Activated CD4-positive, alpha-beta T cell treated with anti-CD3 and anti-CD28 coated beads for 48 hours (primary cell): ENCODE measurements around the gene MEGF6.

ENCODE experiments used
- DNase-seq: peaks from one replicate; pipeline ENCODE4 v3.0.0-alpha.2; 2020

Gene MEGF6

GRCh38 chr1:3465935-3466321 lies 145.4 kb downstream of the MEGF6 start:
- DNase-seq = no peak

DNA sequence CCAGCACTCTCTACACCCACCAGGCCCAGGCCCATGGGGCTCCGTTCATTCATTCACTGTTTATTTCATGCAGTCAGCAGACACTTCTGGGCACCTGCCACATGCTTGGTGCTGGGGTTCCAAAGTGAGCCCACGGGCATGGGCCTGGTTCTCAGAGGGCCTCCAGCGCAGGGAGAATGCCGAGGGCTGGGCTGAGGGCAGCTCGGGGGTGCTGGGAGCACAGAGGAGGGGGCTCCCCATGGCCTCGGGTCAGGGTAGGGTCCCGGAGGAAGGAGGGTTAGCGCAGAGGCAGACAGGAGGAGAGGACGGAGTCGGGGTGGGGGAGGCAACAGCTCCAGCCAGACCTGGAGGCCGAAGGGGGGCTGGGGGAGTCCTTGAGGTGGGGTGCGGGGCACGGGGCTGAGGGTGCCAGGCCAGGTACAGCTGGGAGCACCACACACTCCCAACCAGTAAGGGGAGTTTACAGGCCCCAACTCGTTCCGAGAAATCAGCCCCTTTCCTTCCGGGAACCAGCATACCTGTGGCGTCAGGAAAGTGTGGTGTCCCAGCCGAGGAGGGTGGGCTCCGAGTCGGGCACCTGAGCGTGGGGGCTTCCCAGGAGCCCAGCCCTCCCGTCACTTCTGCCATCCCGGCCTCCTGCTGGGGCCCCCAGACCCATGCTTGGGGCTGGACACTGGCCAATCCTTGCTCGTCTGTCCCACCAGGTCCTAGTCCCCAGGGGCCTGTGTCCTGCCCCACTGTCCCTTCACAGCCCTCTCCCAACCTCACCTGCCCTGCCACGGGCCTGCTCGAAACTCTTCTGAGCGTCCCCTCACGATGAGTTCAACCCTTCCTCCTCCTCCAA lies 146.0 kb downstream of the MEGF6 start:
- DNase-seq = no peak

DNA sequence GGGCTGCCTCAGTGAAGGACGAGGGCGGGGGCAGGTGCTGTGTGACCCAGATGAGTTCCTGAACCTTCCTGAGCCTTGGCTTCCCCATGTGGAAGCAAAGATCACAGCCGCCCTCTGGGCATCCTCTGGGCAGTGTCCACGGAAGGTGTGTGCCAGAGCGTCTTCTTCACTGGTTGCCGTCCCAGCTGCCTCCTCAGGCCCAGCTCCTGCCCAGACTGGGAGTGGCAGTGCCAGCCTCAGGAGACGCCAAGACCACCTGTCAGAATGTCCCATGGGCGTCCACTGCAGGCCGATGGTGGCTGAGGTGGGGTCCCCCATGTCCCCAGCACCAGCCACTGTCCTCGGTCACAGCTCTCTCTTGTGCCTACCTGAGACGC lies 146.7 kb downstream of the MEGF6 start:
- no peak for DNase-seq

DNA sequence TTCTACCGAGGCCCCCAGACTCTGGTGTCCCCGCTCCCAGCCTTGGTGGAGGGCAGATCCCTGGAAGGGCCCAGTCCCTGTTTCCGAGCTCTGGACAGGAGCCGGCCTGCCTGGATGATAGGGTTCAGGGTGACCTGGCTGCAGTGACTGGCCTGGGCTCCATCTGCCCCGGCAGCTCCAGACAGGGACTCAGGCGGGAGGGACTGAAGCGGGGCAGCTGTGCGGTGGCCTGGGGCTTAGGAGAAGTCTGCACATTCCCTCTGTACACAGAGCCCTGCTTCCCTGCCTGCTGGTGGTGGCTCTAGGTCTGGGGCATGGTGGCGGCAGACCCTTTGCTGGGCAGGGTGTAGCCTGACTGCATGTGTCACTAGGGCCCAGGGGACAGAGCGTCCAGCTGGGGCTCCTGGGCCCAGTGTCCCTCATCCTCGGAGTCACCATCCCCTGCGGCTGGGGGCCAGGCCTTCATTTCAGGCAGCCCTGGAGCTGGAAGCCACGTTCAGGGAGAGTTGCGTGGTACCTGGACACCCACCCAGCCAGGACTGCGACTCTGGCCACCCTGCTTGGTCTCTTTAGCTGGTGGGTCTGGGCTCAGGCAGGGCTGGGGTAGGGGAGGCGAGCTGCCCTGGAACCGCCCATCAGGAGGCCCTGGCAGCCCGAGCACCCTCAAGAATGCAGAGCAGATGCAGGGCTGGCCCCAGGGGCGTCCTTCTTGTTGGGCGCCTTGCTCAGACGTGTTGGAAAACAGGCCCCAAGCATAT lies 147.2 kb downstream of the MEGF6 start:
- no peak for DNase-seq

DNA sequence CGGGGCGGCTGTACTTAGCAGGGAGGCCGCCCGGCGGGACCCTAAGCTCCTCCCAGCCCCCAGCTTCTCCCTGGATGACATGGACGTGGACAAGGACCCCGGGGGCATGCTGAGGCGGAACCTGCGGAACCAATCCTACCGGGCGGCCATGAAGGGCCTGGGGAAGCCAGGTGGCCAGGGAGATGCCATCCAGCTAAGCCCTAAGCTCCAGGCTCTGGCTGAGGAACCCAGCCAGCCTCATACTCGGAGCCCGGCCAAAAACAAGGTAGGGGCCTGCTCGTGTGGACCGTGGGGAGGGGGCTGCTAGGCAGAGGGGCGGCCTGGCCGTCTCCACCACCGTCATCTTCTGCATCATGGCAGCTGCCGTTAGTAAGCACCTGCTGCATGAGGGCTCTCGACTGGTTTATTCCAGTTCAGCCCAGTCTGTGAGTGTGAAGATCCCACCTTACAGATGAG lies 147.9 kb downstream of the MEGF6 start:
- no peak for DNase-seq

GRCh38 chr1:3463013-3463385 lies 148.3 kb downstream of the MEGF6 start:
- DNase-seq = no peak

- DNase-seq = no peak
These were observed 148.8 kb downstream of the MEGF6 start for GRCh38 chr1:3462356-3463012.

- DNase-seq = no peak
These were observed 149.4 kb downstream of the MEGF6 start for GRCh38 chr1:3461934-3462275.

GRCh38 chr1:3461238-3461933 lies 149.9 kb downstream of the MEGF6 start:
- DNase-seq = no peak

DNA sequence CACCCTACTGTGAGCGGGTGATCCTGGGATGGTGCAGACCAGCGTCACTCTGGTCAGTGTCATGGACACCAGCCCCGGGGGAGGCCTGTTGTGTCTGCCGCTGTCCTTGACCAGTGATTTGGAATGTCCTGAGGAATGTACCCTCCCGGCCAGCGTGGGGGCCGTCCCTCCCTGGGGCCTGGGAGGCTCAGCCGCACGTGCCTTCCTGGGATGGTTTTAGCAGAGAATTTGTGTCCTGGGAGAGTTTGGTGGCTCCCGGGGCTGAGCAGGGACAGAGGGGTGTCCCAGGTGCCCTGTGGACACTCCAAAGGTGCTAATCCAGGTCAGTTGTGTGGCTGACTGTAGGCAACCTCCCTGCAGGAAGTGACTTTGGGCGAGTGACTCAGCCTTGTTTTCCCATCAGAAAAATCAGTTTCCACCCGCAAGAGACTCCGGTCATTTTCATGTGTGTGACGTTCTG lies 150.6 kb downstream of the MEGF6 start:
- DNase-seq = no peak

DNA sequence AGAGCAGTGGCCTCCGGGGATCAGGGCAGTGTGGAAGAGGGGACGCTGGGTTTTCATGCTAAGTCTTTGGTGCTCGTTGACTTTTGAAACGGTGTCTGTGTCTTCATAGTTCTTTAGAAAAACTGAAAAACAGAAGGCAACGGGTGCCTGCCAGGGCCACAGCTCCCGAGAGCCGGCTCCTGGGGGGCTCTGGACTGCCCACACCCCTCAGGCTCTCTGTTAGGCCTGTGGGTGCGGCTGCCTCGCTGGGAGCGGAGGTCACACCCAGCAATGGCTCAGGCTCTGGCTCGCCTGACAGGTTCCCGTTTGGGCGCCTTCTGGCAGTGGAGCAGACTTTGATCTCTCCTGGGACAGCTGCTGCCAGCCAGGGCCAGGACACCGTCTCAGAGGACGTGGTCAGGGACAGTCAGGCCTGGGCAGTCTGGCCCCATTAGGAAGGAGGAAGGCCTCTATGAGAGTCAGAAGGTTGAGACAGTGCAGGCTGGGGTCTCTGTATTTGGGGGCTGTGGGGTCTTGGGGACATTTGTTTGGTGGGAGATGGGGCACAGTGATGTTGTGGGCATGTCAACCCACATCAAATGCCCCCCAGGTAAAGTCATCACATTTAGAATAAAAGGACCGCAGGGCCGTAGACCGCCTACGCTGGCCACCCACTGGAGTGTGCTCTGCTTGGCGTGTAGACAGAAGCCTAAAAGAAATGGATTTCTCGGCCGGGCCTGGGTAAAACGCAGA lies 151.2 kb downstream of the MEGF6 start:
- DNase-seq = no peak

GRCh38 chr1:3459051-3459908 lies 152.0 kb downstream of the MEGF6 start:
- no peak for DNase-seq

DNA sequence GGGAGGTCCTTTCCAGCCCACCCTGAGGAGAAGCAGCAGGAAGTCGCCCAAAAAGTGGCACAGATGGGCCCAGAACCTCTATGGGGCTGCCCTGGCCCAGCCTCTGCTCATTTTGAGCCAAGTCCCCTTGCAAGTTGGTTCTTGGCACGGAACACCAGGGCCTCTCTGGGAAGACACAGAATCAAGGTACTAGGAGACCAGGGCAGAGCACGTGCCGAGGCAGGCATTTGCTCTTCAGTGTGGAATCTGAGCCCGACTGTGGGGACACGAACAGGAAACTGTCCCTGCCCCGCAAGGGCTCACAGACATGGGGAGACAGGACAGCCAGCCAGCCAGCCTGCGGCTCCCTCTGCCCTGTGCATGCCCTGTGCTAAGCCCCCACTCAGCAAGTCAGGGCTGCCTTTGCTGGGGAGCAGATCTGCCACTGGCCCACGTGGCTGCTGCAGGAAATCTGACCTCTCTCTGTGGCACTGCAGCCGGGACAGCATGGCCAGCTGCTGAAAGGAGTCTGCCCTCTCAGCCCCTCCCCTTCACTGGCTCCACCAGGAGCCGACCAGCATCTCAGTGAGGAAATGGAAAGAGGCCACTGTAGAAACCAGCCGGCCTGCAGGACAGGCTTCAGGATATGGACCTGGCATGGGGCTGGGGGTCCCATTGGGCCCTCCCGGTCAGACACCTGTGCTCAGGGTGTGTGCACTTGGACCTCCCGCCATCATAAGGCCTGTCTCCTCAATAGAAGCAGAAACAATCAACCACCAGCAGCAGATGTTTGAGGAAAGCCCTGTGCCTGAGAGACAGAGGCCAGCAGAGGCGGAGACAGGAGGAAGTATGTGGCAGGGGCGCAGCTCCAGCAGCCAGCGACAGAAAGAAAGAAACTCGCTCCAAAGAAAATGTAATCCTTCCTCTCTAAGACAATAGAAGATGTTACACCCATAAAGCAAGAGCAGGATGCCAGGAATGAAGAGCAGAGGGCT lies 153.1 kb downstream of the MEGF6 start:
- DNase-seq = no peak

GRCh38 chr1:3456964-3457909 lies 154.1 kb downstream of the MEGF6 start:
- no peak for DNase-seq

- no peak for DNase-seq
These were observed 154.8 kb downstream of the MEGF6 start for GRCh38 chr1:3456449-3456963.

GRCh38 chr1:3455670-3456448 lies 155.4 kb downstream of the MEGF6 start:
- DNase-seq = no peak

DNA sequence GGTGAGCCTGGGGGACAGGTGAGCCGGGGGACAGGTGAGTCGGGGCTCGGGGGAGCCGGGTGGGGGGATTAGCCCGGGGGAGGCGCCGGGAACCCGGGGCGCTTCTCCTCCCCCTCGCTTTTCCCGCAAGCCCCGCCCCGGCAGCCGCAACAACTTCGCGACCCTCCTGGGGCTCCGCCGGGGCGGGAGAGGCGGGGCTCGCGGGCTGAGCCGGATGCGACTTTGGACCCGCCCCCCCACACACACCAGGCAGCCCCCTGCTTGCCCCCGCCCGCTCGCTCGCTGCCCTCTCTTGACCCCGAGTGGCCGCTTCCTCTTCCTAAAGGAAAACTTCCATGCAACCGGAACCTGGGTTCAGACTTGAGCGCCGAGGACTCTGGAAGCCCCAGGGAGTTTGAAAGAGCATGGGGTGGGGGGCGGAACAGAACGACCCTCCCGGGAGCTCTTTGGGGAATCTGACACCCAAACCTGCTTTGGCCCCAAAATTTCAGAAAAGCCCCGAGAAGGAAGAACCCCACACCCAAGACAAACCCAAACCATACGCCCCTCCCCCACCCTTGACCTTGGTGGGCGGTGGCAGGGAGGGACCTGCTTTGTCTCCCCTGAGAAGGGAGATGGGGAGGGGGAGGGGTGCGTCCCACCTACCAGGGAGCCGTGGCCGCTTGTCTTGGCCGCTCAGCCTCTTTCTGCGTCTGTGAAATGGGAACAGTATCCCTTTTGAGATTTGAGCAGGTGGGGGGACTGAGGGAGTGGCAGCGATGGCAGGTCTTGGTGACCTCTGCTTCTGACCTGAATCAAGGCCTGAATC lies 156.3 kb downstream of the MEGF6 start:
- no peak for DNase-seq
